Measurements from ENCODE around the gene HECW1. TPM values are rescaled to one million over a fixed set of nuclear protein-coding genes. Genes with fewer than 3 reads are reported as not detected.

Gene HECW1
- total and polyA plus RNA-seq, 10 of the 15 experiments (the other 5 are each of a cell fraction or from before 2014, with no cell fraction given), result under 0.01 to 0.31 (median 0.04) TPM; not detected in 3

DNA sequence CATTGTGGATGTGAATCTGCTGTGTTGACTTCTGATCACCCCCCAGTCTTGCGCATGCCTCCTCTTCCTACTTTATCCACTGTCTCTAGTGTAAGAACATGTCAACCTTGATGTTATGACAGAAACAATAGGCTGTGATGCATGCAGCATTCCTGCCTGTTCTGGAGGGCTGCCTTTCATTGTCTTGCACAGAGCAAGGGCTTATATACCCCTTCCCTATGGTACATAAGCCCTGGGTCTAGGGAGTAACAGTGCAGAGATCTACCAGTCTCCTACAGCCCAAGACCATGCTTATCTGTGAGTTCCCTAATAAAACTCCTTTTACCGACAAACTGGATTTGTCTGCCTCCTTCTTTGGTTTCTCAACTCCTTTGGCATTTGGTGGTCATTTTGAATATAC, 293.5 kb downstream of the HECW1 start:
- in situ Hi-C loops (cut with MboI), result no loop called here
- Histone ChIP-seq H3K27ac (ENCODE audit: control insufficient read depth, insufficient read depth) (no peak overlapping the region), H3K4me1 (ENCODE audit: control insufficient read depth, insufficient read depth, low read length) (no peaks in the 10 kb centered on the region), H3K79me2 (ENCODE audit: control insufficient read depth, insufficient read depth, low read length) (no peaks in the 10 kb centered on the region), H2AFZ (ENCODE audit: control insufficient read depth, low read depth, low read length) (no peak overlapping the region), H3K36me3 (ENCODE audit: control insufficient read depth in 2 of 2, insufficient read depth in 2 of 2, low read length in 1 of 2) (no peaks in the 10 kb centered on the region), H4K20me1 (ENCODE audit: control insufficient read depth, insufficient read depth) (no peaks in the 10 kb centered on the region), H3K9ac (ENCODE audit: control insufficient read depth, insufficient read depth, low read length) (no peak overlapping the region), H3K4me2 (ENCODE audit: control insufficient read depth, insufficient read depth) (no peak overlapping the region), H3K4me3 (no peak overlapping the region), H3K9me3 (replicated peaks; ENCODE audit: control insufficient read depth, insufficient read depth, low read length) (no peaks in the 10 kb centered on the region), H3K27me3 (replicated peaks in 1 of 2; ENCODE audit: control insufficient read depth in 2 of 2, insufficient read depth in 2 of 2, low read length in 1 of 2) (no peaks in the 10 kb centered on the region; a peak in 1 of 4 replicates)
- ChIA-PET RAD21 (ENCODE audit: unreplicated experiment) (no interaction called here), POLR2A (no interaction called here), SMC1A (ENCODE audit: uncharacterized antibody, unreplicated experiment) (no interaction called here), CTCF (interaction anchor here (1.2 kb wide), 1 partner anchor 145 kb away, joined by 3 read pairs; no protein-coding TSS in a partner anchor)
- DNase-seq (ENCODE audit: low read depth, low spot score) (no peak), FAIRE-seq (no peak), ATAC-seq (no peak)
- no peak for TF ChIP-seq RELA (IDR thresholded peaks at IDR 0.05; ENCODE audit: borderline replicate concordance, partially characterized antibody)
- TF ChIP-seq EZH2 (IDR thresholded peaks at IDR 0.05; ENCODE audit: borderline replicate concordance, control insufficient read depth, low read depth, low read length), result no peak
- TF ChIP-seq, protein P1, sequence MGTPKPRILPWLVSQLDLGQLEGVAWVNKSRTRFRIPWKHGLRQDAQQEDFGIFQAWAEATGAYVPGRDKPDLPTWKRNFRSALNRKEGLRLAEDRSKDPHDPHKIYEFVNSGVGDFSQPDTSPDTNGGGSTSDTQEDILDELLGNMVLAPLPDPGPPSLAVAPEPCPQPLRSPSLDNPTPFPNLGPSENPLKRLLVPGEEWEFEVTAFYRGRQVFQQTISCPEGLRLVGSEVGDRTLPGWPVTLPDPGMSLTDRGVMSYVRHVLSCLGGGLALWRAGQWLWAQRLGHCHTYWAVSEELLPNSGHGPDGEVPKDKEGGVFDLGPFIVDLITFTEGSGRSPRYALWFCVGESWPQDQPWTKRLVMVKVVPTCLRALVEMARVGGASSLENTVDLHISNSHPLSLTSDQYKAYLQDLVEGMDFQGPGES (IDR thresholded peaks at IDR 0.05), result no peak
- TF ChIP-seq TCF7 (IDR thresholded peaks at IDR 0.05; ENCODE audit: borderline replicate concordance), result no peak
- TF ChIP-seq KLF5 (IDR thresholded peaks at IDR 0.05; ENCODE audit: partially characterized antibody), result no peak
- TF ChIP-seq SMAD1 (IDR thresholded peaks at IDR 0.05; ENCODE audit: low read depth, partially characterized antibody), result no peak
- no peak for TF ChIP-seq SMAD5 (IDR thresholded peaks at IDR 0.05; ENCODE audit: low read depth)
- 62% methylated on average over 2 of the region's 2 CpGs for WGBS (ENCODE audit: insufficient coverage, insufficient replicate concordance, low lambda C conversion rate, missing lambda C conversion rate)
- no TSS peak for BruUV-seq (replicated peaks)
- intact Hi-C loops (cut with micrococcal nuclease; ENCODE audit: unreplicated experiment), result no loop called here

DNA sequence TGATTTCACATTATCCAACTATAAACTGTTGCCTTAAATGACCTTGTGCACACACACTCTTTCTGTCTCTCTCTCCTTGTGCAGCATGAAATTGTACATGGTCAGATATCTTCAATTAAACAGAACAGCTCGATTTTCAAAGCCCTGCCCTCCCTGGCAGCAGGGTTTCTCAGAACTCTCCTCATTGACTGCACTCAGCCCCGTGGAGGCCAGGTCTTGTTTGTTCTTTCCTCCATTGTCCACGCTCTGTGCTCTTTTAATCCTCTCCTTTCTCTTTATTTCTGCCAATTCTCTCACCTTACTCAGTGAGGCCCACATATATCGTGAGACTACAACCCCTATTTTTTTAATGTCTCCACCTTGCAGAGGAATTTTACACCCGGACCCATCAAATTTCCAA, 294.5 kb downstream of the HECW1 start:
- H3K9me3 ChIP-seq (replicated peaks; ENCODE audit: control insufficient read depth, insufficient read depth, low read length), result no peaks in the 10 kb centered on the region
- CTCF ChIA-PET, result interaction anchor here (1.2 kb wide), 1 partner anchor 146 kb away, joined by 3 read pairs; no protein-coding TSS in a partner anchor
- no TSS peak for BruUV-seq (replicated peaks)

More for the DNA sequence above, 294.5 kb downstream of the HECW1 start:
- intact Hi-C loops (cut with micrococcal nuclease; ENCODE audit: unreplicated experiment), result no loop called here
- RAD21 ChIA-PET (ENCODE audit: unreplicated experiment), result no interaction called here
- H3K79me2 ChIP-seq (ENCODE audit: control insufficient read depth, insufficient read depth, low read length), result no peaks in the 10 kb centered on the region
- POLR2A ChIA-PET, result no interaction called here
- no peaks in the 10 kb centered on the region for H3K36me3 ChIP-seq (ENCODE audit: control insufficient read depth in 2 of 2, insufficient read depth in 2 of 2, low read length in 1 of 2)
- TF ChIP-seq SREBF1 (IDR thresholded peaks at IDR 0.05; ENCODE audit: low read length) (no peak), EED (IDR thresholded peaks at IDR 0.05; ENCODE audit: low read depth) (no peak)
- no peak for FAIRE-seq
- no peaks in the 10 kb centered on the region; a peak in 1 of 4 replicates for H3K27me3 ChIP-seq (replicated peaks in 1 of 2; ENCODE audit: control insufficient read depth in 2 of 2, insufficient read depth in 2 of 2, low read length in 1 of 2)
- no peak overlapping the region for H3K9ac ChIP-seq (ENCODE audit: control insufficient read depth, insufficient read depth, low read length)
- no peaks in the 10 kb centered on the region for H3K4me1 ChIP-seq (ENCODE audit: control insufficient read depth, insufficient read depth, low read length)
- H3K27ac ChIP-seq (ENCODE audit: control insufficient read depth, insufficient read depth), result no peak overlapping the region
- 5% methylated on average over 5 of the region's 5 CpGs for WGBS (ENCODE audit: insufficient coverage, insufficient replicate concordance, low lambda C conversion rate, missing lambda C conversion rate)
- no peak overlapping the region for H3K4me3 ChIP-seq
- ATAC-seq, result no peak
- H3K4me2 ChIP-seq (ENCODE audit: control insufficient read depth, insufficient read depth), result no peak overlapping the region
- DNase-seq (ENCODE audit: low read depth, low spot score), result no peak
- SMC1A ChIA-PET (ENCODE audit: uncharacterized antibody, unreplicated experiment), result no interaction called here
- in situ Hi-C loops (cut with MboI), result no loop called here
- no peak overlapping the region for H2AFZ ChIP-seq (ENCODE audit: control insufficient read depth, low read depth, low read length)
- no peaks in the 10 kb centered on the region for H4K20me1 ChIP-seq (ENCODE audit: control insufficient read depth, insufficient read depth)

All from GM12878 (cell line).